Measurements from ENCODE around the gene ALDH3B2.
"Not testable (repeated sequence)": the region's sequence is repeated elsewhere in the genome, so short reads cannot be mapped to it uniquely, and the experiment has no call there.

Gene ALDH3B2

GRCh38 chr11:67674442-67674871, at the start of gene ALDH3B2:
Gene ALDH3B2, minus strand, starts transcription at chr11:67674623. Its CDS starts 7,688 bp downstream, at chr11:67666935.
- H3K9me3 Mint-ChIP-seq, result no peaks in the 10 kb centered on the region
- H3K4me3 Mint-ChIP-seq, result no peak within 1 kb of the TSS
- DNase-seq (no peak), ATAC-seq (replicated peaks) (no peak)
- H3K4me1 Mint-ChIP-seq, result peaks cover 0 to 4% of the 10 kb centered on the region in 2 donors
- H3K27me3 Mint-ChIP-seq, result peaks cover 8 to 21% of the 10 kb centered on the region in 2 donors
- no peak within 1 kb of the TSS for H3K27ac Mint-ChIP-seq
- no peaks in the 10 kb centered on the region for H3K36me3 Mint-ChIP-seq

GRCh38 chr11:67723036-67723435, 48.6 kb upstream of the ALDH3B2 start:
- not testable (repeated sequence) for DNase-seq; H3K36me3 Mint-ChIP-seq; ATAC-seq (replicated peaks); H3K4me3 Mint-ChIP-seq; H3K9me3 Mint-ChIP-seq; H3K27ac Mint-ChIP-seq
- H3K4me1 Mint-ChIP-seq, result peaks cover 10 to 14% of the 10 kb centered on the region in 2 donors
- peaks cover 5 to 20% of the 10 kb centered on the region in 2 donors for H3K27me3 Mint-ChIP-seq

- H3K27me3 Mint-ChIP-seq, result peaks cover 6 to 18% of the 10 kb centered on the region in 2 donors
- ATAC-seq (replicated peaks); H3K36me3 Mint-ChIP-seq; H3K9me3 Mint-ChIP-seq; DNase-seq: not testable (repeated sequence)
- H3K4me1 Mint-ChIP-seq, result peaks cover 8 to 34% of the 10 kb centered on the region in 2 donors
- H3K27ac Mint-ChIP-seq, result peak overlapping the region; percentile 94
- peak overlapping the region; percentile 1 to 67 for H3K4me3 Mint-ChIP-seq
Observed at GRCh38 chr11:67716226-67716625, 41.8 kb upstream of the ALDH3B2 start.

- H3K4me1 Mint-ChIP-seq, result peaks cover 10 to 37% of the 10 kb centered on the region in 2 donors
- not testable (repeated sequence) for ATAC-seq (replicated peaks); H3K36me3 Mint-ChIP-seq
Observed at GRCh38 chr11:67715801-67716200, 41.4 kb upstream of the ALDH3B2 start.

GRCh38 chr11:67713892-67714509, 39.6 kb upstream of the ALDH3B2 start:
- Mint-ChIP-seq H3K4me1 (peaks cover 10 to 37% of the 10 kb centered on the region in 2 donors), H3K27me3 (peaks cover 16 to 26% of the 10 kb centered on the region in 2 donors)
- peak; percentile 51 for DNase-seq
- H3K4me3 Mint-ChIP-seq; H3K36me3 Mint-ChIP-seq; H3K27ac Mint-ChIP-seq; H3K9me3 Mint-ChIP-seq; ATAC-seq (replicated peaks): not testable (repeated sequence)

More at GRCh38 chr11:67715801-67716200, 41.4 kb upstream of the ALDH3B2 start:
- peaks cover 6 to 22% of the 10 kb centered on the region in 2 donors for H3K27me3 Mint-ChIP-seq
- H3K27ac Mint-ChIP-seq, H3K9me3 Mint-ChIP-seq, H3K4me3 Mint-ChIP-seq, DNase-seq: not testable (repeated sequence)

GRCh38 chr11:67711676-67712075, 37.3 kb upstream of the ALDH3B2 start:
- Mint-ChIP-seq H3K4me3 (peak overlapping the region in 1 of 2 donors; percentile 43), H3K4me1 (peaks cover 10 to 32% of the 10 kb centered on the region in 2 donors), H3K27me3 (peaks cover 16 to 25% of the 10 kb centered on the region in 2 donors)
- not testable (repeated sequence) for H3K36me3 Mint-ChIP-seq; DNase-seq; H3K27ac Mint-ChIP-seq; ATAC-seq (replicated peaks); H3K9me3 Mint-ChIP-seq

- peaks cover 16 to 25% of the 10 kb centered on the region in 2 donors for H3K27me3 Mint-ChIP-seq
Observed at GRCh38 chr11:67711212-67711611, 36.8 kb upstream of the ALDH3B2 start.

GRCh38 chr11:67709806-67710205, 35.4 kb upstream of the ALDH3B2 start:
- not testable (repeated sequence) for H3K36me3 Mint-ChIP-seq; ATAC-seq (replicated peaks); DNase-seq; H3K4me3 Mint-ChIP-seq; H3K9me3 Mint-ChIP-seq; H3K27ac Mint-ChIP-seq
- Mint-ChIP-seq H3K27me3 (peaks cover 16 to 25% of the 10 kb centered on the region in 2 donors), H3K4me1 (peaks cover 4 to 14% of the 10 kb centered on the region in 2 donors)

More at GRCh38 chr11:67711212-67711611, 36.8 kb upstream of the ALDH3B2 start:
- Mint-ChIP-seq H3K4me1 (peaks cover 7 to 27% of the 10 kb centered on the region in 2 donors), H3K4me3 (peak overlapping the region; percentile 56 to 75)
- H3K27ac Mint-ChIP-seq; H3K9me3 Mint-ChIP-seq; DNase-seq; ATAC-seq (replicated peaks); H3K36me3 Mint-ChIP-seq: not testable (repeated sequence)

GRCh38 chr11:67705264-67705663, 30.8 kb upstream of the ALDH3B2 start:
- Mint-ChIP-seq H3K27ac (no peak overlapping the region), H3K4me1 (no peaks in the 10 kb centered on the region), H3K4me3 (no peak overlapping the region), H3K36me3 (no peaks in the 10 kb centered on the region), H3K27me3 (peaks cover 25 to 35% of the 10 kb centered on the region in 2 donors), H3K9me3 (peaks cover 2 to 4% of the 10 kb centered on the region in 2 donors)
- DNase-seq (no peak), ATAC-seq (replicated peaks) (no peak)

GRCh38 chr11:67704524-67704923, 30.1 kb upstream of the ALDH3B2 start:
- H3K36me3 Mint-ChIP-seq, result no peaks in the 10 kb centered on the region
- H3K4me3 Mint-ChIP-seq, result no peak overlapping the region
- H3K4me1 Mint-ChIP-seq, result no peaks in the 10 kb centered on the region
- ATAC-seq (replicated peaks) (no peak), DNase-seq (no peak)
- H3K27ac Mint-ChIP-seq, result no peak overlapping the region
- H3K9me3 Mint-ChIP-seq, result peaks cover 2 to 4% of the 10 kb centered on the region in 2 donors
- H3K27me3 Mint-ChIP-seq, result peaks cover 22 to 28% of the 10 kb centered on the region in 2 donors

GRCh38 chr11:67703709-67704108, 29.3 kb upstream of the ALDH3B2 start:
- ATAC-seq (replicated peaks); H3K36me3 Mint-ChIP-seq; H3K4me1 Mint-ChIP-seq; H3K9me3 Mint-ChIP-seq; H3K4me3 Mint-ChIP-seq; DNase-seq; H3K27ac Mint-ChIP-seq: not testable (repeated sequence)
- H3K27me3 Mint-ChIP-seq, result peaks cover 17 to 23% of the 10 kb centered on the region in 2 donors

GRCh38 chr11:67700548-67701262, 26.3 kb upstream of the ALDH3B2 start:
- Mint-ChIP-seq H3K27ac (no peak overlapping the region), H3K4me1 (no peaks in the 10 kb centered on the region), H3K36me3 (no peaks in the 10 kb centered on the region), H3K27me3 (peaks cover 17 to 31% of the 10 kb centered on the region in 2 donors), H3K9me3 (peaks cover 4 to 7% of the 10 kb centered on the region in 2 donors), H3K4me3 (no peak overlapping the region)
- DNase-seq, result no peak
- no peak for ATAC-seq (replicated peaks)

GRCh38 chr11:67700141-67700540, 25.7 kb upstream of the ALDH3B2 start:
- no peaks in the 10 kb centered on the region for H3K4me1 Mint-ChIP-seq
- no peaks in the 10 kb centered on the region for H3K36me3 Mint-ChIP-seq
- DNase-seq (no peak), ATAC-seq (replicated peaks) (no peak)
- H3K4me3 Mint-ChIP-seq, result no peak overlapping the region
- peaks cover 17 to 31% of the 10 kb centered on the region in 2 donors for H3K27me3 Mint-ChIP-seq
- peaks cover 4 to 7% of the 10 kb centered on the region in 2 donors for H3K9me3 Mint-ChIP-seq
- no peak overlapping the region for H3K27ac Mint-ChIP-seq

GRCh38 chr11:67699521-67699920, 25.1 kb upstream of the ALDH3B2 start:
- H3K9me3 Mint-ChIP-seq, result peaks cover 4 to 7% of the 10 kb centered on the region in 2 donors
- H3K27me3 Mint-ChIP-seq, result peaks cover 17 to 31% of the 10 kb centered on the region in 2 donors
- no peak overlapping the region for H3K27ac Mint-ChIP-seq
- ATAC-seq (replicated peaks), result no peak
- H3K4me1 Mint-ChIP-seq, result no peaks in the 10 kb centered on the region
- no peaks in the 10 kb centered on the region for H3K36me3 Mint-ChIP-seq
- H3K4me3 Mint-ChIP-seq, result no peak overlapping the region
- no peak for DNase-seq

Measured in stimulated activated naive B cell treated with anti-CD40 and anti-IgM and Interleukin-4, amounts not matched to agents 10 μg/mL and 1 μg/mL and 100 μg/mL, for 72 hours (primary cell).